HEK293 (cell line): ENCODE measurements around the gene PDE4B.

Experiments
- CTCF ChIP-seq: fragments of 450-650 bp; formaldehyde crosslinking; IDR thresholded peaks from 2 replicates; pipeline ENCODE4 v1.5.1; 2016; ENCODE audit warnings: missing biosample characterization, missing genetic modification characterization
- ZFP69B ChIP-seq: fragments of 450-650 bp; formaldehyde crosslinking; IDR thresholded peaks from 2 replicates; pipeline ENCODE4 v1.5.1; 2016; ENCODE audit warnings: missing biosample characterization, missing genetic modification characterization
- ZIC2 ChIP-seq: fragments of 450-650 bp; formaldehyde crosslinking; IDR thresholded peaks from 2 replicates; pipeline ENCODE4 v1.5.1; 2016; ENCODE audit warnings: missing biosample characterization, missing genetic modification characterization
- ZNF140 ChIP-seq: fragments of 450-650 bp; formaldehyde crosslinking; IDR thresholded peaks from 2 replicates; pipeline ENCODE4 v1.5.1; 2016; ENCODE audit warnings: missing biosample characterization, missing genetic modification characterization
- ZNF292 ChIP-seq: fragments of 450-650 bp; formaldehyde crosslinking; IDR thresholded peaks from 2 replicates; pipeline ENCODE4 v1.5.1; 2016; ENCODE audit warnings: low read depth, missing biosample characterization, missing genetic modification characterization, borderline replicate concordance
- ZNF510 ChIP-seq: fragments of 450-650 bp; formaldehyde crosslinking; IDR thresholded peaks from 2 replicates; pipeline ENCODE4 v1.5.1; 2018; ENCODE audit warnings: mild to moderate bottlenecking, missing genetic modification characterization, missing biosample characterization; ENCODE audit not compliant: insufficient replicate concordance
- ZSCAN5A ChIP-seq: fragments of 450-650 bp; formaldehyde crosslinking; IDR thresholded peaks from 2 replicates; pipeline ENCODE4 v1.5.1; 2016; ENCODE audit warnings: missing biosample characterization, missing genetic modification characterization

GRCh38 chr1:66276218-66276617, 483.5 kb downstream of the PDE4B start:
- TF ChIP-seq CTCF (tag by site-specific recombination): no peak
- TF ChIP-seq ZSCAN5A (tag by site-specific recombination): no peak
- TF ChIP-seq ZNF510: no peak
- no peak for TF ChIP-seq ZFP69B (tag by site-specific recombination)
- TF ChIP-seq ZNF292: no peak
- TF ChIP-seq ZIC2 (tag by site-specific recombination): no peak
- TF ChIP-seq ZNF140 (tag by site-specific recombination): no peak
